ENCODE results near the gene LMO4. TPM values are rescaled to one million over a fixed set of nuclear protein-coding genes. Genes with fewer than 3 reads are reported as not detected.

The LMO4 gene
- polyA plus RNA-seq, 3 donors from 2014 or later, result 34.4 to 57.5 (median 46.1) TPM

DNA sequence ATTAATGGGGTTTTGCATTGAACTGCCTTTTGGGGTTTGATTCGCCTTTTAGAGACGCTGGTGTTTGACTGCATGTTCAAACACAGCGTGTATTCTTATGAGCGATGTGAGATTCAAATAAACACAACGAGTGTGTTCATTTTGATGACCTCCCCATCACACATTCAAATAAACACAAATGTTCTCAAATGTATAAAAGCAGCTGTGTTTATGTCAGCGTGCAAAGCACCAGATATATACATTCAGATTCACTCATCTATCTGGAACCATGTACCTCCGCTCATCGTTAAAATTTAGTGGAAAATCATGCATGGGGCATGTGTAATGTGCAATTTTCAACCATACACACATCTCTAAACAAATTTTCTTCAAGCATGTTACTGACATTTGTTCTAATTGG is 21.4 kb upstream of the LMO4 start:
- peaks cover 4 to 17% (median 6%) of the 10 kb centered on the region in 3 donors for H3K27me3 Mint-ChIP-seq (ENCODE audit: low read depth in 3 of 3)
- no peak for DNase-seq
- no peaks in the 10 kb centered on the region for H3K4me1 Mint-ChIP-seq
- H3K27ac Mint-ChIP-seq, result no peak overlapping the region
- H3K9me3 Mint-ChIP-seq, result no peaks in the 10 kb centered on the region
- no peak overlapping the region for H3K4me3 Mint-ChIP-seq
- H3K36me3 Mint-ChIP-seq, result no peaks in the 10 kb centered on the region

GRCh38 chr1:87307931-87308330 is 20.7 kb upstream of the LMO4 start:
- Mint-ChIP-seq H3K27ac (no peak overlapping the region), H3K4me3 (no peak overlapping the region), H3K9me3 (no peaks in the 10 kb centered on the region), H3K27me3 (ENCODE audit: low read depth in 3 of 3) (peaks cover 4 to 17% (median 6%) of the 10 kb centered on the region in 3 donors), H3K4me1 (no peaks in the 10 kb centered on the region), H3K36me3 (no peaks in the 10 kb centered on the region)
- DNase-seq, result no peak

GRCh38 chr1:87314091-87314490 is 14.6 kb upstream of the LMO4 start:
- H3K36me3 Mint-ChIP-seq, result no peaks in the 10 kb centered on the region
- peaks cover 16 to 18% of the 10 kb centered on the region in 2 donors for H3K4me1 Mint-ChIP-seq
- H3K9me3 Mint-ChIP-seq, result no peaks in the 10 kb centered on the region
- H3K4me3 Mint-ChIP-seq, result no peak overlapping the region
- H3K27ac Mint-ChIP-seq, result no peak overlapping the region
- DNase-seq, result no peak
- peaks cover 0 to 3% (median 3%) of the 10 kb centered on the region in 3 donors for H3K27me3 Mint-ChIP-seq (ENCODE audit: low read depth in 3 of 3)

DNA sequence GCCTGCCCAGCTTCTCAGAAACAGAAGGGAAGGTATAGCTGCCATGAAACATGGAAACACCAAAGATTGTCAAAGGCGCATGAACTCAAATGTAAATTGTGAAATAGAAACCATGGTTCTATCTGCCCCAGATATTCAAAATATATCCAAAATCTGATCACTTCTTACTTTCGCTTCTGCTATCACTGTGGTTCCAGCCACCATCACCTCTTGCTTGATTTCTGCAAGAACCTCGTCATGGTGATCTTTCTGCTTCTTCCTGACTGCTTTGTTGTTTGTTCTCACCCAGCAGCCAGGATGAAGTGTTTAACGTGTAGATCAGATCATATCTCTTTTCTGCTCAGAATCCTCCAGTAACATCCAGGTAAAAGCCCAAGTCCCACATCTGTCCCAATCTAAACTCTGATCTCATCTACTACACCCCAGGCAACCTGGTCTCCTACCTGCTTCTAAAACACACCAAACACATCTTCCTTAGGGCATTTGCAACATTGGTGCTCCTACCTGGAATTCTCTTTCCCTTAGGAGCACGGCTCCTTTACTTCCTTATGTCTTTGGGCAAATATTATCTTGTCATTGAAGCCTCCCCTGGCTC is 10.5 kb upstream of the LMO4 start:
- no peaks in the 10 kb centered on the region for H3K36me3 Mint-ChIP-seq
- H3K4me1 Mint-ChIP-seq, result peaks cover 18% of the 10 kb centered on the region in 2 donors
- peak; percentile 47 to 60 (median 54) for DNase-seq
- H3K27ac Mint-ChIP-seq, result peak overlapping the region; percentile 47 to 82 (median 76)
- no peaks in the 10 kb centered on the region for H3K9me3 Mint-ChIP-seq
- peaks cover 0 to 1% (median 0%) of the 10 kb centered on the region in 3 donors for H3K27me3 Mint-ChIP-seq (ENCODE audit: low read depth in 3 of 3)
- peak overlapping the region; percentile 13 to 76 (median 20) for H3K4me3 Mint-ChIP-seq

- no peak for DNase-seq
- no peaks in the 10 kb centered on the region for H3K36me3 Mint-ChIP-seq
- H3K27ac Mint-ChIP-seq, result peak overlapping the region in 5 of 6 donors; percentile 47 to 82 (median 77)
- H3K27me3 Mint-ChIP-seq (ENCODE audit: low read depth in 3 of 3), result peaks cover 0 to 1% (median 0%) of the 10 kb centered on the region in 3 donors
- H3K4me1 Mint-ChIP-seq, result peaks cover 18% of the 10 kb centered on the region in 2 donors
- H3K4me3 Mint-ChIP-seq, result peak overlapping the region in 1 of 5 donors; percentile 76
- H3K9me3 Mint-ChIP-seq, result no peaks in the 10 kb centered on the region
These were observed 9.9 kb upstream of the LMO4 start for GRCh38 chr1:87318806-87319205.

DNA sequence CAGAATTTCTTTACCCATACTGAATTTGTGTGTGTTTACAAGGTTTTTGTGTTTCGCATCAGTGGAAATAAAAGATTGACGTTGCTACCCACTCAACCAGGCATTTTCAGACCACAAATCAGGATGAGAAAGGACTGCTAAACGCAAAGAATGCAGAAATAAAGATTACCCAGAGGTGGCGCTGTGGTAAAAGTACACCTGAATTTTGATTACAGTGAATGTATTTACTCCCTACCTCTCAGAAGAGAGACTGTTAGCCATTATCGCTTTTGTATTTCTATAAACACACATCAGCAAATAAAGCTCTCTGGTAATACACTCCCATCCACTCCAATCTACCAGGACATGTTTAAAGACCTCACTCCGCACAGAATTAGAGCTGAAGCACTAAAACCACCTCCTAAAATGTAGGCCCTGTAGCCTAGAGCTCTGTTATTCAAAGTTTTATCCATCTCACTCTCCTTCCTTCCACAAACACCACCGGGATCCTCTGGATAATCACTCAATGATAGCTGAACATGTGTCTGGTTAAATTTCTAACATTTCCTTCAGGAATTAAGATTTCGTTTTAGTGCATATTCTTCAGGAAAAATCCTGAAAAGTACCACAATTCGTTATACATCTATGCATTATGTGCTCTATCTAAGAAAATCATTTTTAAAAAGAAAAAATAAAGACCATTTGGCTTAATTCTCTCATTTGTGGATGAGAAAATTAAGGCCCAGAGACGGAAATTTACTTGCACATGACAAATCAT is 2.5 kb upstream of the LMO4 start:
- Mint-ChIP-seq H3K4me3 (peak overlapping the region in 1 of 5 donors; percentile 20), H3K27me3 (ENCODE audit: low read depth in 3 of 3) (peaks cover 0 to 11% (median 4%) of the 10 kb centered on the region in 3 donors), H3K36me3 (no peaks in the 10 kb centered on the region), H3K27ac (peak overlapping the region in 5 of 6 donors; percentile 46 to 73 (median 71)), H3K9me3 (peaks cover 0 to 4% (median 0%) of the 10 kb centered on the region in 6 donors), H3K4me1 (peaks cover 26 to 36% of the 10 kb centered on the region in 2 donors)
- DNase-seq, result peak; percentile 53 to 57 (median 56)

DNA sequence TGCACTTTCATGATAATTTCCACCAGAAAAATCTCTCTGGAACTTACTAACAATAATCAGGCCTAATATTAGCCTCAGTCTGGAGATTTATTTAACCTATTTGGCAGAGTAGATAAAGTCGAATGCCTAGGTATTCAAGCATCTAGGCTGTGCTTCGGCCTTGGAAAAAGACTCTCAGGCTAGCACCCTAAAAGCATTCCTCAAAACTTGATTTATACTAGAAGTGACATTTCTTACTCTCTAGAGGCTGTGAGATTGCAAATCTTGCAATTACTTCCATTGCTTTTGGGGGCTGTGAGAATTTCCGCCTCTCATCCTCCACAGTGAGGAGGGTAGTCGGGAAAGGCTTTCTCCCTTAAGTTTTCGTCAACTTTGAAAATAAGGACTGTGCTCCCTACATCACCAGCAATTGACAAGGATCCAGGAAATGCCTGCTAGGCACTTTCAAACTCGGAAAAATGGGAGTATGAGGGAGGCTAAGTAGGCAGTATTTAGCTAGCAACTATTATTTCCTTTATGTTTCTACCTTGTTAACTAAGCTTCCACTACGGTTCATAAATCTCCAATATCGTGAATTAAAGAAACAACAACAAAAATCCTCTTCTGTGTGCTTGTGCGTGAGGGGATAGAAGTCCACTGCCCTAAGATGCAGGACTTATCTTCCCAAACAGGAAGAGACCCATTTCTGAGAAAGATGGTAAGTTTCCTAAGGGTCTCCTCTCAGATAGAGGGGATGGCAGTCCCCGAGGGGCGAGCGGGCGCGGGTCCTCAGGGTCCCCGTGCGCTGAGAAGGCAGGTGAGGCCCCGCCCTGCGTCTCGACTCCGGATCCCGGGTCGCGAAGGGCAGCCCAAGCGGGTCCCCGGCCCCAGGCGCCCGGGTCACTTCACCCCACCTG is 1.1 kb upstream of the LMO4 start:
- Mint-ChIP-seq H3K36me3 (no peaks in the 10 kb centered on the region), H3K4me3 (peak overlapping the region; percentile 93 to 98 (median 97)), H3K27me3 (ENCODE audit: low read depth in 3 of 3) (peaks cover 0 to 16% (median 11%) of the 10 kb centered on the region in 3 donors), H3K4me1 (peaks cover 36 to 45% of the 10 kb centered on the region in 2 donors), H3K9me3 (peaks cover 0 to 4% (median 0%) of the 10 kb centered on the region in 6 donors), H3K27ac (peak overlapping the region; percentile 90 to 99 (median 96))
- no peak for DNase-seq

GRCh38 chr1:87329051-87329525 is 408 bp downstream of the LMO4 start:
- no peaks in the 10 kb centered on the region for H3K36me3 Mint-ChIP-seq
- peaks cover 8 to 24% (median 17%) of the 10 kb centered on the region in 3 donors for H3K27me3 Mint-ChIP-seq (ENCODE audit: low read depth in 3 of 3)
- peaks cover 0 to 4% (median 0%) of the 10 kb centered on the region in 6 donors for H3K9me3 Mint-ChIP-seq
- peak overlapping the region; percentile 91 to 99 (median 97) for H3K4me3 Mint-ChIP-seq
- DNase-seq, result peak; percentile 29 to 47 (median 43)
- H3K27ac Mint-ChIP-seq, result peak overlapping the region; percentile 90 to 96 (median 94)
- peaks cover 51 to 60% of the 10 kb centered on the region in 2 donors for H3K4me1 Mint-ChIP-seq

DNA sequence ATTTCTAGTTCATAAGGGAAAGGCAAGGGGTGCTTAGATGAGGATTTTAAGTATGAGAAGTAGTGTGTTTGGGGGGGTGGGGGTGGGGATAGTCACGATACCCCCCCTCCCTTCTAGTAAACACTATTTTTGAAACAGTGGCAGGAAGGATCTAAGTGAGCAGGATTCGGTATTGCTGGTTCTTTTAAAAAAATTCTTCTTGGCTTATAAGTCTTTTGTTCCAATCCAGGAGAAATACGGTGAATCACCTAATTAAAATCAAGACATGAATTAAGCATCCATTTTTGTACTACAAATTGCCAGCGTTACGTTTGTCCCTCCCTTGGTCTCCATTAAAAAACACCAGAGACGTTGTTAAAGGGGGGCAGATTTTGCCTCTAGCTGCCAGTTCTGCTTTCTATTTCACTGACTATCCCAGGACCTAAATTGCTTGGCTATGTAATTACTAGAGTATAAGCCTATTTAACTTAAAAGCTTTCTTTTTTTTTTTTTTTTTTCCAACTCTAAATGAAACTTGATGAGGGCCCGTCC is 911 bp downstream of the LMO4 start:
- peak; percentile 40 to 45 (median 43) for DNase-seq
- H3K27me3 Mint-ChIP-seq (ENCODE audit: low read depth in 3 of 3), result peaks cover 8 to 26% (median 20%) of the 10 kb centered on the region in 3 donors
- H3K27ac Mint-ChIP-seq, result peak overlapping the region; percentile 90 to 96 (median 93)
- no peaks in the 10 kb centered on the region for H3K36me3 Mint-ChIP-seq
- peaks cover 0 to 4% (median 0%) of the 10 kb centered on the region in 6 donors for H3K9me3 Mint-ChIP-seq
- peak overlapping the region; percentile 91 to 99 (median 97) for H3K4me3 Mint-ChIP-seq
- H3K4me1 Mint-ChIP-seq, result peaks cover 56 to 65% of the 10 kb centered on the region in 2 donors

DNA sequence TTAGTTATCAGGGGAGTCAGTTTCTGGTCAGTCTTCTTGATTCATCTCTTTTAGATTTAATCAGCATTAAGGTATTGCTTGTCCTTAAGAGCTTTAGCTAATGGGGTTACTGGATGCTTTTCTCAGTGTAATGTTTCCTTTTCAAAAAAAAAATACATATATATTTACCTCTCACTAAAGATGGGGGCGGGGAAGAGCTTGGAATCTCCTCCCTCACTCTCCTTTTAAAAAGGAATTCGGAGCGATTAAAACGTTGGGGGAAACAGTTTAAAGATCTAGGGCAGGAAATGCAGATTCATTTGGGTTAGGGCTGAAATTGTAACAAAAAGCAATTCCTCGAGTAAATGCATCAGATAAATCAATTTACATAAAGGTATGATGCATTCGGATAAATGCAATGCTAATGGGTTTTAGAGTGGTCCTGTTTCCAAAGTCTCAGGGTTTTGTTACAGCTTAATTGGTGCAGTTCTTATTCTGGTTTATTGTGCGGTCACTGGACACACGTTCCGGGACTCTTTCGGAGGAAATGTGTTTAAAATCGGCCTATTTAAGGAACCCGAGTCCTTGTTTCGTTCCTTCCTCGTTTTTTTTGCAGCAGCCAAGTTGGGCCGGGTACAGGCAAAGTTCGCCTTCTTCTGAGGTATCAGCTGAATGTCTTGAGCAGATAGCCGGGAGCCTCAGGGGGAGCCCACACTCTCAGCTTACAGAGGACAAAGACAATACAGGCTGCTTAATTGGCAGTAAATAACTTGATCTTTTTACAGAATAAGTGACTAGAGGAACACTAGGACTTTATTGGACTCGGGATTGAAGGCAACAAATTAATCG is 1.6 kb downstream of the LMO4 start:
- Mint-ChIP-seq H3K4me1 (peaks cover 59 to 70% of the 10 kb centered on the region in 2 donors), H3K4me3 (peak overlapping the region; percentile 91 to 99 (median 97)), H3K36me3 (no peaks in the 10 kb centered on the region), H3K27ac (peak overlapping the region; percentile 90 to 96 (median 93)), H3K9me3 (peaks cover 0 to 2% (median 0%) of the 10 kb centered on the region in 6 donors), H3K27me3 (ENCODE audit: low read depth in 3 of 3) (peaks cover 8 to 29% (median 22%) of the 10 kb centered on the region in 3 donors)
- DNase-seq, result peak; percentile 14 to 31 (median 29)

DNA sequence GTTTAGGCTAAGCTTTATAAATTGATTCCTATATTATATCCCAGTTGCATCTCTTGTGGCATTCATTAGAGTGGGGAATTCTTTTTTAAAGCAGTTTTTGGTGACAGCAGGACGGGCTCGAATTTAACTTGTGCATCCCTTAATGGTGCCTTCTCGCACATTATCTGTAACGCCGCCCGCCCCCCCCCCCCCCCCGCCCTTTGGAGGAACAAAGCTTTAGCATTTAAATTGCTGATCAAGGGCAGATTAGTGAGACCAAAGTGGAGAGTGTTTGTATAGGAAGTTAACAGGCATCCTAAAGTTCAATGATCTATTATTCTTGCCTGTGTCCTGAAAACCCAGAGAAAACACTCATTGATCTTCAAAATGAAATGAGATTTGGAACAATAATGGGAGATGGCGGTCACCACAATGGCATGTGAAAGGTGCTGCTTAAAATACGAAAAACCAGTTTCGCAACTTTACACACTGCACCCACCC is 2.2 kb downstream of the LMO4 start:
- H3K27ac Mint-ChIP-seq, result peak overlapping the region; percentile 90 to 96 (median 93)
- no peak for DNase-seq
- H3K4me3 Mint-ChIP-seq, result peak overlapping the region; percentile 91 to 99 (median 97)
- no peaks in the 10 kb centered on the region for H3K36me3 Mint-ChIP-seq
- H3K27me3 Mint-ChIP-seq (ENCODE audit: low read depth in 3 of 3), result peaks cover 8 to 29% (median 22%) of the 10 kb centered on the region in 3 donors
- peaks cover 64 to 75% of the 10 kb centered on the region in 2 donors for H3K4me1 Mint-ChIP-seq
- H3K9me3 Mint-ChIP-seq, result peaks cover 0 to 2% (median 0%) of the 10 kb centered on the region in 6 donors

Measured in immature natural killer cell (primary cell).